SW 1271 (cell line): ENCODE data around the gene ARL8B.

Source experiments
- DNase-seq, 2 experiments: peaks; one replicate each; lab custom pipeline; 2025; lab: John Stamatoyannopoulos, UW

ARL8B gene

DNA sequence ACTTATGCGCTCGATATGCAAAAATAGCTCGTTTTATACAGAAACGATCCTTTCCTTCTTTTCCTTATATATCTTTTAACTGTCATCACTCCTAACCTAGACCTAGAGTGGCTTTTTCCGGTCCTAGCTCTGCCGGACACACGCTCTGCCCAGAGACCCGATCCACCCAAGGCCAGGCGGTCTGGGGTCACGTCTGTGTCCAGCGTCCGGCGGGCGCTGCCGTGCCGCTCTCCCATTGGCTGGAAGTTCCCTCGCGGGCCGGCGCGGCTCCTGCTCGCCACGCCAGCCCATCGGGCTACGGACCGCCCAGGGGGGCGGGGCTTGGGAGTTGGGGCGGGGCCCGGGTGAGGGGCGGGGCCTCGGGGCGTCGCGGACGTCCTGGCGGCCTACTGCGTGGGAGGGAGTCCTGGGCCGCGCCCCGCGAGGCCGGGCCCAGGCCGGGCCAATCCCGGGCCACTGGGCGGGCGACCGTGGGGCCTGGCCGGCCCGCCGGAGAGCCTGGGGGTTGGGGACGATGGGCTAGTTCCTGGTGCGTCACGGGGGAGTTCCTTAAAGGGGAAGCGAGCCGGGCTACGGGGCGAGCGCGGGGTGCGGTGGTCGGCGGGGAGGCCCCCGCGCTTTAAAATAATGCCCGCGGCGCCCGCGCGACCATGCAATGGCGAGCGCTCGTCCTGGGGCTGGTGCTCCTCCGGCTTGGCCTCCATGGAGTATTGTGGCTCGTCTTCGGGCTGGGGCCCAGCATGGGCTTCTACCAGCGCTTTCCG, 65.2 kb downstream of the ARL8B start, which contains the start of gene EDEM1:
Gene EDEM1 (plus strand): TSS at position 552 of the 764 bp plus-strand sequence. CDS start 99 bp downstream, at position 651.
- peak; percentile 95 to 98 for DNase-seq

DNA sequence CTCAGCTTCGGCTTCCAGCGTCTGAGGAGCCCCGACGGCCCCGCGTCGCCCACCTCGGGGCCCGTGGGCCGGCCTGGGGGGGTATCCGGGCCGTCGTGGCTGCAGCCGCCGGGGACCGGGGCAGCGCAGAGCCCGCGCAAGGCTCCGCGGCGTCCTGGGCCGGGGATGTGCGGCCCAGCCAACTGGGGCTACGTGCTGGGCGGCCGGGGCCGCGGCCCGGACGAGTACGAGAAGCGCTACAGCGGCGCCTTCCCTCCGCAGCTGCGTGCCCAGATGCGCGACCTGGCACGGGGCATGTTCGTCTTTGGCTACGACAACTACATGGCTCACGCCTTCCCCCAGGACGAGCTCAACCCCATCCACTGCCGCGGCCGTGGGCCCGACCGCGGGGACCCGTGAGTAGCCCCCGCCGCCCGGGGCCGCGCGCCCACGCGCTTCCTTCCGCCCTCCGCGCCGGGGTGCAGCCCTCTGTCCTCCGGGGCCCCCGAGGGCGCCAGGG, 65.9 kb downstream of the ARL8B start:
- no peak for DNase-seq

DNA sequence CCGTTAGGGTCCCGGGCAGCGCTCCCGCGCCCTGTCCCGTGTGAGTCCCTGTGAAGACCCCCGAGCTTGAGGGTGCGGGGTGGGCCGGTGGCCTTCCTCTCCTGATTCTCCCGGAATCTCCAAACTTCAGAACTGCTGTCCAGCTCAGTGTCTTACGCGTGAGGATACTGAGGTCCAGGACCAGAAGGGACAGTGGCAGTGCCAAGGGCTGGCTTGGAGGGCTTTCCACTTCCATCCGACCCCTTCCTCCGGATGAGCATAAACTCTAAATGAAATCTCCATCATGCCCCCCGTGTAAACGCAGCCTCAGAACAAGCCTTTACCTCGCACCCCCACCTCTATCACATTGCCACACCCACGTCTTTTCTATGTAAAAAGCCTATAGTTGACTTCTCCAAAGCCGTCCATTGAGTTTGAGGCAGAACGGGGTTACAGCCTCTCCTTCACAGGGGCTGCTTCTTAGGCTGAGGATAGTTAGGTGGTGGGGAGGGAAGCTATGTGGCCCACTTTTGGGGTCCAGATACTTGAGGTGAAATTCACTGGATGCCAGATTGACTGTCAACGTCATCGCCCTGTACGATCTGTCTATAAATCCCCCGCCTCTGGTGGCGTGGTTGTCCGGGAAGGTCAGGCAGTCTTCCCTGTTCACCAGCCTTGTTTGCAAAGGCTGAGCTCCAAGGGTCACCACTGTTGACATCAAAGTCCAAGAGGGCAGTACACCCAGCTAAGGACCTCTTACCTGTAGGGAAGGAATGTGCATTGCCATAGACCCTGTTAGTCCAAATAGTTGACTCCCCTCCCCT, 66.5 kb downstream of the ARL8B start:
- peak; percentile 43 to 57 for DNase-seq

DNA sequence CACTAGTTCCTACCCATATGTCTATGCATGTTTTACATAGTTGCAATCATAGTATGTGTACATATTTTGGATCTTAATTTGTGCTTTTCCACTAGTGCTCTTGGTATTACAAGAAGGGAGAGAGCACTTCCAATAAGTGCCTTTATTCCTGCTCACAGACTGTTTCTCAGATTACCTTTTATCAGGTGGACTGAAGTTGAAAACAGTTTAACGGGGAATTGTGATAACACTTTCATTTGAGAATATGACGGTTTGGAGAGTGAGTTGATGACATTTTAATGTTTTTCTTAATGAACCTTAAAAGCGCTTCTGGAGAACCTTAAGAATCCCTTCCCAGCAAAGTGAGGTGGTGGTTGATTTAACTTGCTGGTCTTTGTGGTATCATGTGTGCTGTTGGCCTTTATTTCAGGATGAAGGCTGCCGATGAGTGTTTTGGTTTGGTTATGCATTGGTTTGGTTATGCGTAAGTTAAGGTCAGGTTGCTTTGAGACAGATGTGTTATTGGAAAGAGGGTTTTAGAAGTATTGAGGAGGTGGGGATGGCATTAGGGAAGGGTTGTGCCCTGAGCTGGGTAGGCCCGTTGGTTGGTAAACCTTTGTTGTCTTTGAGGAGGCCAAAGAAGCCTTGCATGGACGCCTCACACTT, 68.2 kb downstream of the ARL8B start:
- DNase-seq, result no peak

DNA sequence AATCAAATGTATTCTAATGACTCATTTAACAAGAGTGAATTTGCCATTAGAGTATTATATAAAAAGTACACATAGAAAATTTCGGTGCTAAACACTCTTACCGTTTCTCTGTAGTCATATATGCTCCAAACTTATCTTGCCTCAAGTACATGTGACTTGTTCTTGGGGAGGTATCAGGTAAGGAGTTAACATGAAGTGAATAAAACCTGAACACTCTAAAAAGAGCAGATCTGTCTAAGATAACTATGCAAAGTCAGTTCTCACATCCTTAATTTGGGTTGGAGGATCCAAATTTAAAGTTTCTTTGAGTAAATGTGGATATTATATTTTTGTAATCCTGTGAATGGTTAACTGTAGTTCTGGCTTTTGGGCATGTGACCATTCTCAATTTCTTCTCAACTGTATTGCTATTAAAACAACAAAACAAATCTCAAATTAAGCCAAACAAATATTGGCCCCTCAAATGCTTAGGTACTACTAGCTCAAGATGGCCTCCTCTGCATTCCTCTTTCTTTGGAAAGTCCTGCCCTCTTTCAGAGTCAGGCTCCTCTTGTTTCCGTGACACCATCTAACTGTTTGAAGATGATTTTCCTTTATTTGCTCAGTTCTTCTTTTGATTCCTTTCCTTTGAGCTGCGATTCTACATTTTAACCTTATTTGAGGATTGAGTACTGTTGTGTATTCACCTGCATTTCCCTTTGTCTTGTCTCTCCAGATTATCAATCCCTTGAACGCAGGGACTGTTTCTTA, 69.6 kb downstream of the ARL8B start:
- peak in 1 of 2 experiments; percentile 21 for DNase-seq

DNA sequence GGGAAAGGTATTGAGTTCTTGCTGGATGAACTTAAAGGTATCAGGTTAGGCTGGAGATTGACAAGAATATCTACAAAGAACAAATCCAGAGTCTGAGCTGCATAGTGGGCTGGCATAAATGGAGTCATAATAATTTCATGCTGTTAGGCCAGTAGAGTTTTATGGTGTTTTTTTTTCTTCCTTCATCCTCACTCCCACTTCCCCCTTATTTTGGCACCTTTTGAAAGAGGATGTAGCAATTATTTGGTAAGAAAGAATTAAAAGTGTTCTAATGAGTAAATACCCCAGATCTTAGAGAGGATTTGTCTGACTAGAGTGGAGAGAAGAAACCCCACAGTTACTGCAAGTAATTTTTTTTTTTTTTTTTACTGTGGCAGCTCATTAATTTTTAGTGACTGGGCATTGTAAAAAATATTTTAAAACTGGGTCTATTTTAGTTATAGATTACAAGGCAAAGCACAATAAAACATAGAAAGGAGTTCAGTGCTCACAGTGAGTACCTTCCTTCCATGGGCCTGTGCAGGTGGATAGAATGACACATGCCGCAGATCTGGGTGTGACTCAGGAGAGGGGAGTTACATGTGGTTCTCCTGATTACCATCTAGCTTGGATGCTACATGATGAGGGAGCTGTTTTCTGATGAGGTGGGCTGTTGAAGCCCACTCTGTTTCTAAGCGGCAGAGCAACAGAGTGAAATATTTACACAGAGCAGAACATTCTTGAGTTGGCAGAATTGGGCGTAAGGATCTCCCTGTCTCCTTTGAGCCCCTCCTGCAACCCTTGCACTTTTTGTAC, 70.7 kb downstream of the ARL8B start:
- no peak for DNase-seq

DNA sequence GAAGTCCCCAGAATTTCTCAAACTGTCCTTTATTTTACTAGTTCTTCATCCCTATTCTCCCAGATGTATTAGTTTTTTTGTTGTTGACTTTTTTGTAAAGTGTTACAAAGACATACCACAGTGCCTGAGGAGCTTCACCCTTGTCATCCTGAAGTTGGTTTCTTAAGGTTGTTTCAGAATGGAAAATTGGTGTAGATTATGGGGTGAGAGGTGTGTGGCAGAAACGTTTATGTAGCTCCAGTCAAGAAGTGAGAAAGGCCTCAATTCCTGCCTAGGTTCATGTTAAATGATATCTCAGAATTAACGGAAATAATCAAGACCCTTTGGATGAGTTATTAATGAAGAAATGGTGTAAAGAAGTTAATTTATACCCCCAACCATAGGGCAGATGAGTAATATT, 72.2 kb downstream of the ARL8B start:
- no peak for DNase-seq

DNA sequence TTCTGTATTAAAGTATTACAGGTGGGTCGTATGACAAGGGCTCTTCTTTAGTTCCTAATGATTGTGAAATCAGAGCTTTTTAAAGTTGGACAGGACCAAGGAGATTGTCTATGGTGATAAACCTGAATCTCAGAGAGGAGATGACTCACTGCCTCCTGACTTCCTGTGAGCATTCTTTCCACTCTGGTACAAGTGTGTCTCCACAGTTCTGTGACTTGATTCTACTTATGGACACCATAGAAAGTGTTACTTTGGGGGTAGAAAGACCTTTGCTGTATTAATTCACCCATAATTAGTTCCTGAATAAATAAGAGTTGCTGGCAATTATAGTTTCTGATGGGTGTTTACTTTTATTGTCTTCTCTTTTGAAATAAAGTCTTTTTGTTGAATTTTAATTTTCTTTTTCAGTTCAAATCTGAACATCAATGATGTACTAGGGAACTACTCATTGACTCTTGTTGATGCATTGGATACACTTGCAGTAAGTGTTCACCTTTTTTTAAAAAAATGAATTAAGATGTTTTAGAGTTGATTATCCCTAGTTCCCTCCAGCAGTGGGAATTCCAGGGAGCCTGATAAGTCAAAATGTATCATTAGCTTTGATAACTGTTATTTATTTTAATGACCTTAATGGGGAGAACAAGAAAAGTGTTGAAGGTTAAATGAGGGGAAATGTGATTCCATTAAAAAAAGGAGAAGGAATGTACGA, 72.9 kb downstream of the ARL8B start:
- peak; percentile 78 to 95 for DNase-seq

DNA sequence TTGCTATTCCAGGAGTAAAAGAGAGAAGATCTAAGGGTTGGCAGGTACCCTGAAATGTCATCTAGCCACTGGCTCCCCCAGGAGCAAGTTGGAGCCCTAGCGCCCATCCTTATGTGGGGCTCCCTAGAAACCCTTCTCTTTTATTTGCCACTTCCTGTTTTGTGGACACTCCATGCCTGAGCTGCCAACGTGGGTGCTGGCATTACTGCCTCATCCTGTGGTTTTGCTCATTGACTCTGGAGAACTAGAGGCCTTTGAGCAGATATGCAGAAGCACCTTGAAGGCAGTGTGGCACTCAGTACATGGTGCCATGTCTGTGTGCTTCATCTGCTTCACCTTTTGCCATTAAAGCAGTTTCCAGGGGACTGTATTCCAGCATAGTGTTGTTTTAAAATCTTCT, 73.5 kb downstream of the ARL8B start:
- peak in 1 of 2 experiments; percentile 64 for DNase-seq

DNA sequence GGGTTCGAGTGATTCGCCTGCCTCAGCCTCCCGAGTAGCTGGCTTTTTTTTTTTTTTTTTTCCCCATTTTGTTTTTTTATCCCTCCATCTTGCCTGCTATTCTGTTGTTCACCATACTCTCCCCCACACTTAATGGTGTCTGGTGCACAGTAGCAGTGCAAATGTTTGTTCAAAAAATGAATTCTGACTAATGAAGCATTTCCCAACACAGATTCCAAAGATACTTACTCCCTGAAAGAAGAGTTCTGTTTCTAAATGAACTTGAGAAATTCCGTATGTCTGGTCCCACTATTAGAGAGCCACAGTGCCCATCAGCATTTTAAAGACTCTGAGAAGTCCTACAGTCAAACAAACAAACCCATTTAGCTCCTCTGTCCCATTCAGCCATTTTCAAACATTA, 74.9 kb downstream of the ARL8B start:
- peak in 1 of 2 experiments; percentile 42 for DNase-seq

DNA sequence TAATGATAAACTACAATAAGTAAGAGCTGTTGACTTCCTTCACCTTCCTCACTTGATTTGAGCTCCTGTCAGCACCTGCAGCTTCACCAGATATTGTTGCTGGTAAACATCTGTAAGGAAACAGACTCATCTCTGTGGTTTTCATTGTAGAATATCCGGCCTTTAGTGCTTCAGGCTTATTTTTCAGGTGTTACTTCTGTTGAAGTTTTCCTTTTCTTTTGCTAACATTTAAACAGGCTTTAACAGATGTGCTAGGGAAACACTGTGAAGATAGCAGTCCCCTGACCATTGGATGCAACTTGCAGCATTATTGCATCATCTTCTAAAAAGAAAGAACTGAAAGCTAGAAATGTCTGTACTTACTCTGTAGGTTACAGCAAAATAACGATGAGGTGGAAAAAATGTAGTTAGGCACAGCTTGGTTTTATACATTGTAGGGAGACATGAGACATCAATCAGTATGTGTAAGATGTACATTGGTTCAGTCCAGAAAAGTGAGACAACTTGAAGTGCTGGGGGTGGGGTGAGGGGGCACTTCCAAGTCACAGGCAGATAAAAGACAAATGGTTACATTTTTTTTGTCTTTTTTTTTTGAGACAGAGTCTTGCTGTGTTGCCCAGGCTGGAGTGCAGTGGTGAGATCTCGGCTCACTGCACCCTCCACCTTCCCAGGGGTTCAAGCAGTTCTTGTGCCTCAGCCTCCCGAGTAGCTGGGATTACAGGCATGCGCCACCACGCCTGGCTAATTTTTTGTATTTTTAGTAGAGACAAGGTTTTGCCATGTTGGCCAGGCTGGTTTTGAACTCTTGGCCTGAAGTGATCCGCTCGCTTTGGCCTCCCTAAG, 75.6 kb downstream of the ARL8B start:
- peak in 1 of 2 experiments; percentile 42 for DNase-seq

DNA sequence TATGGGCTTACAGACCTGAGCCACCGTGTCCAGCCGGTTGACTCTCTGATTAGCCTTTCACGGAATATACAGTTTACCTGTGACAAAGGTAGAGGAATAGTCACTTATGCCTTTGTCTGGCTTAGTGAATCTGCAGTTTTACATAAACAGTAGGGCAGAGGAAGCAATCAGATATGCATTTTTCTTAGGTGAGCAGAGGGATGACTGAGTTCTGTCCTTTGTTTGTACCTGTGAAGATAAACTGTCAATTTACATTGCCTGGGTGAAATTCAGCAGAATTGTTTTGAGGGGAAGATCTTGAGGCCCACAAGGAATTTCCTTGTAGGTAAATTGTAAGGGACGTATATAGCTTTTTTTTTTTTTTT, 76.2 kb downstream of the ARL8B start:
- no peak for DNase-seq

DNA sequence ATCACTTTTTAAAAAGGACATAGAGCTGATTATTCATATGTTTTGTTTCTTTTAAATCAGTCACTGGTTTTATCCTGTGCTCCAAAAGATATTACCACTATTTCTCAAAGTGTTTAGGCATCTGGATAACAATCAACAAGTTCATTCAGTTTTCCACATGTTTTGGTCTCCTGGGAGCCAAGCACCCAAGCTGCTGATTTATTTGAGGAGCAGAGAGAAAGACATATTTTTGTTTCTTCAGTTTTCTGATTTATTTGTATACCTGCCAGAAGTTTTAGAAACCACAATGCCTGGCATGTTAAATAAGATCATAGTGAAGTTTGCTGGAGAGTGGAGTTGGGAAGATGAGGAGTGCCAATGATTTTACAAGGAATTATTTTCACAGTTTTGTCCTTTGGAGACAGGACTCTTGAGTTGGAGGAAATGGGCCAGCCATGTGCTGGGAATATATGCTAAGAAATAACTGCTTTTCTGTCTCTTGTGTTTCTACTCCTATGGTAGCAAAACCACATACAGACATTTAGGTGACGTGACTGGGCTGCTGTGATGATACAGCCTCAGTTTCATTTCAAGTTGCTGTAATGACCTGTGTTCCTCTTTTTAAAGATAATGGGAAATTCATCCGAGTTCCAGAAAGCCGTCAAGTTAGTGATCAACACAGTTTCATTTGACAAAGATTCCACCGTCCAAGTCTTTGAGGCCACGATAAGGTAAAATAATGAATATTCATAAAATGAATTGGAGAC, 77.1 kb downstream of the ARL8B start:
- DNase-seq, result no peak

DNA sequence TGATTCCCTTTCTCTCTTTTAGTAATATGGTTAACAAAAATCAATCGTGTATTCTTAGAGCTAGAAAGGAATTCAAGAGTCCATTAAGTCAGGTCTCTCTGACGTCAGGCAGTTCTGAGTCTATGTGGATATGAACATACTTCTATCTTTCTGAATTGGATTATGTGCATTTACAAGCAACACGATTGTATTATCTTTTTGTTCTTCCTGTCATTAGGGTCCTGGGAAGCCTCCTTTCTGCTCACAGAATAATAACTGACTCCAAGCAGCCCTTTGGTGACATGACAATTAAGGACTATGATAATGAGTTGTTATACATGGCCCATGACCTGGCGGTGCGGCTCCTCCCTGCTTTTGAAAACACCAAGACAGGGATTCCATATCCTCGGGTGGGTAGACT, 79.4 kb downstream of the ARL8B start:
- DNase-seq, result no peak

DNA sequence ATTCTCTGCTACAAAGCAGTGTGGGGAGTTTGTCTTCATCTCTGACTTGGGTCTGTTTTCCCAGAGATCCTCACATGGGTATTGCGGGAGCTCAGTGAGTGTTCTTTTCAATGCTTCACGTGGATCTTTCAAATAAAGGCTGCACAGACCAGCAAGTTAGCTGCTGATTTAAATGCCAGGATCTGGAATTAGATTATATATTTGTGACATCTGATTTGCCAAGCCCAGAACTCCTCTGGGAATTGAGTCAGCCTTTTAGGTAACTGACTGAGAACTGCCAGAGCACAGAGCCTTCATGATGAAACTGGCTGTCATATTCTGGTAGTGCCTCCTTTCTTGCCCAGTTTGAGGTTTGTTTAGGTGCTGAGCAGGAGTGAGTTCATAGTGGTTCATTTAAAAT, 80.1 kb downstream of the ARL8B start:
- DNase-seq, result no peak

DNA sequence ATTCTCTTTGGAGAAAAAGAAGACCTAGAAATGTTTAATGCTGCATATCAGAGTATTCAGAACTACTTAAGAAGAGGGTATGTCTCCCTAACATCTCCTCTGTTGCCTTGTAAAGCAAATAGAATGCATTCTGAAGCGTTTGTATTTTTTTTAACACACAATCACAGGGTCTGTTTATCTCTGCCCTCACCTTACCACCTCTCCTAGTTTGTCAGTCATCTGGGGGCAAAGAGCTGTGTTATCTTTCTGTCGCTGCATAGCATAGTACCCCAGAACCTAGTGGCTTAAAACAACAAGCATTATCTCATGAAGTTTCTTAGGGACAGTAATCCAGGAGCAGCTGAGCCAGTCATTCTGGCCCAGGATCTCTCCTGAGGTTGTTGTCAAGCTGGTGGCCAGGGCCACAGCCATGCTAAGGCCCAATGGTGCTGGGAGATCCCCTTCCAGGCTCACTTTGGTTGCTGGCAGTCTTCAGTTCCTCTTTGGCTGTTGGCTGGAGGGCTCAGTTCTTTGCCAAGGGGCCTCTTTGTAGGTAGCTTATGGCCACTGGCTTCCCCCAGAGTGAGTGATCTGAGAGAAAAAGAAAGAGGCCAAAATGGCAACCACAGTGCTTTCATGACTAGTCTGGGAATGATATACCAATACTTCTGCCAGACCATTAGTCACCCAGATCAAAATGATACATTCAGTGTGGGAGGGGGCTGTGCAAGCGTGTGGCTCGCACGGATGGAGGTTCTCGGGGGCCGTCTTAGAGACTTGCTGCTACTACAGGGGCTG, 83.3 kb downstream of the ARL8B start:
- DNase-seq, result no peak

DNA sequence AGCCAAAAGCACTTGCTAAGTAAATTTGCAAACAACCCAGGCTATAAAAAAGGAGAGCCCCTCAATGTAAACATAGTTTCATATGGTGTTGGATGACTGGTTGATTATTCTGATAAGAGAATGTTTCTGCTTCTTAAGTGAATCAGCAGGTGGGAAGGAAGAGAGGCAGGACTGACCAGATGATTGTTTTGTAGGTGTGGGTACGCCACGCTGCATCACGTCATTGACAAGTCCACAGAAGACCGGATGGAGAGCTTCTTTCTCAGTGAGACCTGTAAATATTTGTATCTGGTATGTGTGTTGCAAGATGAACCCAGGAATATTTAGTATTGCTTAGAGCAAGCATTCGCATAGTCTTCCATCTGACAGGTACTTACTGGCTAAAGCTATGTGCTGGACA, 88.8 kb downstream of the ARL8B start:
- no peak for DNase-seq
